Liver (tissue), 9 donors: ENCODE results near the gene ADRA2C. TPM values are rescaled to one million over a fixed set of nuclear protein-coding genes. Genes with fewer than 3 reads are reported as not detected.

ENCODE experiments used
- DNase-seq: peaks from one replicate; pipeline ENCODE4 v3.0.0-alpha.2; 2017; ENCODE audit warnings: low spot score
- H3K27ac ChIP-seq, 2 donors: one replicate each; pipeline ENCODE4 v1.7.0; 2013; ENCODE audit warnings: inconsistent platforms in 2 of 2, low read length in 2 of 2, control low read depth in 1 of 2, low read depth in 1 of 2, mild to moderate bottlenecking in 1 of 2
- H3K27me3 ChIP-seq, 4 donors: one replicate each; pipeline versions ENCODE4 v1.6.1 to v1.7.0; 2013; ENCODE audit warnings: low read length in 3 of 4, inconsistent platforms in 1 of 4, mild to moderate bottlenecking in 1 of 4, moderate library complexity in 1 of 4; ENCODE audit not compliant: control insufficient read depth in 4 of 4, insufficient read depth in 4 of 4
- H3K36me3 ChIP-seq, 4 donors: one replicate each; pipeline versions ENCODE4 v1.6.1 to v1.7.0; 2013; ENCODE audit warnings: low read length in 3 of 4, mild to moderate bottlenecking in 3 of 4, low read depth in 1 of 4, moderate library complexity in 1 of 4; ENCODE audit not compliant: control insufficient read depth in 4 of 4, insufficient read depth in 3 of 4
- H3K4me1 ChIP-seq, 4 donors: one replicate each; pipeline versions ENCODE4 v1.6.1 to v1.7.0; 2013; ENCODE audit warnings: low read length in 3 of 4, mild to moderate bottlenecking in 3 of 4, moderate library complexity in 1 of 4; ENCODE audit not compliant: control insufficient read depth in 4 of 4, insufficient read depth in 4 of 4
- H3K4me3 ChIP-seq, 3 donors: one replicate each; pipeline versions ENCODE4 v1.6.1 to v1.7.0; 2013; ENCODE audit warnings: low read length in 3 of 3, control low read depth in 1 of 3, low read depth in 1 of 3, mild to moderate bottlenecking in 1 of 3
- H3K9ac ChIP-seq, 2 donors: one replicate each; pipeline ENCODE4 v1.7.0; 2013; ENCODE audit warnings: low read length in 2 of 2, mild to moderate bottlenecking in 2 of 2, moderate library complexity in 2 of 2, control low read depth in 1 of 2, low read depth in 1 of 2
- H3K9me3 ChIP-seq, 4 donors: one replicate each; pipeline versions ENCODE4 v1.6.1 to v1.7.0; 2013; ENCODE audit warnings: low read length in 3 of 4; ENCODE audit not compliant: control insufficient read depth in 4 of 4
- CTCF ChIP-seq: fragments of 150-350 bp; IDR thresholded peaks from 2 replicates; pipeline ENCODE4 v1.5.1; 2017; ENCODE audit warnings: improper control_type of control experiment, low read depth, low read length; ENCODE audit not compliant: missing input control
- EGR1 ChIP-seq, 2 donors: IDR thresholded peaks; 2 replicates each; pipeline ENCODE4 v1.6.1; 2016 to 2018; ENCODE audit warnings: antibody characterized with exemption in 2 of 2, low read depth in 2 of 2
- FOXA2 ChIP-seq: IDR thresholded peaks from 2 replicates; pipeline ENCODE4 v1.6.1; 2016; ENCODE audit warnings: antibody characterized with exemption
- HNF4A ChIP-seq, 2 donors: conservative IDR thresholded peaks; 2 replicates each; pipeline ENCODE4 v1.6.1; 2016; ENCODE audit warnings: antibody characterized with exemption in 2 of 2, mild to moderate bottlenecking in 2 of 2
- HNF4G ChIP-seq: IDR thresholded peaks from 2 replicates; pipeline ENCODE4 v1.6.1; 2016; ENCODE audit warnings: antibody characterized with exemption
- JUND ChIP-seq, 2 donors: IDR thresholded peaks; 2 replicates each; pipeline ENCODE4 v1.6.1; 2016; ENCODE audit warnings: antibody characterized with exemption in 2 of 2
- NR2F2 ChIP-seq: IDR thresholded peaks from 2 replicates; pipeline ENCODE4 v1.6.1; 2016; ENCODE audit warnings: antibody characterized with exemption
- RAD21 ChIP-seq, 2 donors: IDR thresholded peaks; 2 replicates each; pipeline ENCODE4 v1.6.1; 2016; ENCODE audit warnings: antibody characterized with exemption in 2 of 2, mild to moderate bottlenecking in 2 of 2
- REST ChIP-seq: IDR thresholded peaks from 2 replicates; pipeline ENCODE4 v1.6.1; 2016; ENCODE audit warnings: antibody characterized with exemption, mild to moderate bottlenecking
- RXRA ChIP-seq, 2 donors: IDR thresholded peaks; 2 replicates each; pipeline ENCODE4 v1.6.1; 2017 to 2018; ENCODE audit warnings: antibody characterized with exemption in 2 of 2, mild to moderate bottlenecking in 1 of 2
- SP1 ChIP-seq: IDR thresholded peaks from 2 replicates; pipeline ENCODE4 v1.6.1; 2018; ENCODE audit warnings: antibody characterized with exemption, mild to moderate bottlenecking
- TAF1 ChIP-seq: conservative IDR thresholded peaks from 2 replicates; pipeline ENCODE4 v1.6.1; 2016; ENCODE audit warnings: antibody characterized with exemption, mild to moderate bottlenecking
- WGBS: extraction: QIAGEN DNeasy Blood & Tissue Kit; methylation state at CpG from one replicate; pipeline ENCODE4 v1.1.7; 2013; 5-methylcytosine and 5-hydroxymethylcytosine counted together
- polyA plus RNA-seq, 2 donors: library from polyadenylated mRNA; stranded (reverse) in 1 of 2; unstranded in 1 of 2; fragments of 200-250 nt in 1 of 2; fragments of >200 nt in 1 of 2; fragmentation: Nextera tagmentation in 1 of 2; extraction: Ambion mirVana in 1 of 2; gene quantifications; one replicate each; pipeline versions ENCODE4 v1.2.1 to v1.2.3, GENCODE V29; 2013 to 2015
- total RNA-seq, 2 donors: library from RNA; depleted of rRNA; stranded (reverse); fragments of >200 nt; gene quantifications; one replicate each; pipeline ENCODE4 v1.2.3, GENCODE V29; 2014
- donor health status: healthy.
- donor health status: healthy.
- donor health status: healthy.
- donor health status: healthy.
- donor health status: healthy.

Gene ADRA2C
- total and polyA plus RNA-seq, 4 donors: 0.19 to 1.1 (median 0.28) TPM; not detected in 1

GRCh38 chr4:3784454-3785291, 18.5 kb downstream of the ADRA2C start:
- WGBS: 39% methylated on average over 23 of the region's 23 CpGs
- H3K9me3 ChIP-seq: no peaks in the 10 kb centered on the region
- no peaks in the 10 kb centered on the region for H3K36me3 ChIP-seq
- peak; percentile 59 to 62 for TF ChIP-seq HNF4A (conservative IDR thresholded peaks at IDR 0.05)
- TF ChIP-seq RAD21 (IDR thresholded peaks at IDR 0.05): peak in 1 of 2 donors; percentile 38
- TF ChIP-seq SP1: peak; percentile 25
- TF ChIP-seq RXRA (IDR thresholded peaks at IDR 0.05): no peak
- H3K27ac ChIP-seq: no peak overlapping the region
- H3K4me1 ChIP-seq: peaks cover 12 to 34% (median 31%) of the 10 kb centered on the region in 4 donors
- no peak for DNase-seq
- H3K9ac ChIP-seq: no peak overlapping the region
- H3K27me3 ChIP-seq: no peaks in the 10 kb centered on the region
- H3K4me3 ChIP-seq: no peak overlapping the region

- no peak overlapping the region for H3K27ac ChIP-seq
Measured at GRCh38 chr4:3785292-3785565, 19.0 kb downstream of the ADRA2C start.

More at GRCh38 chr4:3785292-3785565, 19.0 kb downstream of the ADRA2C start:
- H3K9me3 ChIP-seq: no peaks in the 10 kb centered on the region
- no peak for DNase-seq
- WGBS: 80% methylated on average over 8 of the region's 8 CpGs
- no peaks in the 10 kb centered on the region for H3K27me3 ChIP-seq
- no peak overlapping the region for H3K4me3 ChIP-seq
- no peak overlapping the region for H3K9ac ChIP-seq
- no peaks in the 10 kb centered on the region for H3K36me3 ChIP-seq
- TF ChIP-seq JUND (IDR thresholded peaks at IDR 0.05): no peak
- TF ChIP-seq HNF4A (conservative IDR thresholded peaks at IDR 0.05): no peak
- no peak for TF ChIP-seq SP1
- TF ChIP-seq HNF4G: no peak
- no peak for TF ChIP-seq TAF1
- no peak for TF ChIP-seq REST
- TF ChIP-seq FOXA2: no peak
- no peak for TF ChIP-seq CTCF
- TF ChIP-seq EGR1 (IDR thresholded peaks at IDR 0.05; ENCODE audit: low read depth in 2 of 2): no peak
- no peak for TF ChIP-seq NR2F2
- no peak for TF ChIP-seq RAD21 (IDR thresholded peaks at IDR 0.05)
- peaks cover 12 to 34% (median 31%) of the 10 kb centered on the region in 4 donors for H3K4me1 ChIP-seq
